K562 (cell line): ENCODE data around the gene IGSF23. TPM values are rescaled to one million over a fixed set of nuclear protein-coding genes. Genes with fewer than 3 reads are reported as not detected.
A peak's percentile ranks its signal among the peaks of the same experiment; 100 is the strongest.

Source experiments
- CAMTA2 ChIP-seq: fragments of 250-450 bp; sonication (Bioruptor Pico); conservative IDR thresholded peaks from 2 replicates; pipeline ENCODE4 v1.5.1; 2022
- CBFA2T3 ChIP-seq: fragments of 450-650 bp; IDR thresholded peaks from 2 replicates; pipeline ENCODE4 v1.6.1; 2017
- ERF ChIP-seq: fragments of 450-650 bp; formaldehyde crosslinking; IDR thresholded peaks from 2 replicates; pipeline ENCODE4 v1.4.0; 2020; ENCODE audit warnings: mild to moderate bottlenecking, mixed read lengths
- EZH2 ChIP-seq: IDR thresholded peaks from 2 replicates; pipeline ENCODE4 v1.6.1; 2012; ENCODE audit warnings: low read depth, mild to moderate bottlenecking, inconsistent platforms, low read length, borderline replicate concordance
- FOXA1 ChIP-seq: fragments of 450-650 bp; IDR thresholded peaks from 2 replicates; pipeline ENCODE4 v1.6.1; 2016; ENCODE audit warnings: mild to moderate bottlenecking, borderline replicate concordance
- FOXP1 ChIP-seq: sonication (generic); formaldehyde crosslinking; IDR thresholded peaks from 2 replicates; pipeline ENCODE4 v1.8.0; 2022; ENCODE audit warnings: mild to moderate bottlenecking, missing genetic modification reagents
- LARP7 ChIP-seq: fragments of 450-650 bp; IDR thresholded peaks from 2 replicates; pipeline ENCODE4 v1.6.1; 2016
- MAFK ChIP-seq: IDR thresholded peaks from 2 replicates; pipeline ENCODE4 v1.6.1; 2011; ENCODE audit warnings: low read length, improper control_type of control experiment
- RBM25 ChIP-seq: fragments of 200-400 bp; formaldehyde crosslinking; IDR thresholded peaks from 2 replicates; pipeline ENCODE4 v1.6.1; 2018; ENCODE audit warnings: low read length, low read depth, moderate library complexity; ENCODE audit not compliant: severe bottlenecking
- RBM34 ChIP-seq: fragments of 200-400 bp; formaldehyde crosslinking; IDR thresholded peaks from 2 replicates; pipeline ENCODE4 v1.6.1; 2018; ENCODE audit warnings: low read length, borderline replicate concordance; ENCODE audit not compliant: insufficient read depth
- RBM39 ChIP-seq: fragments of 200-400 bp; formaldehyde crosslinking; optimal IDR thresholded peaks from 2 replicates; pipeline ENCODE3; 2018; ENCODE audit warnings: low read depth, low read length
- SMAD1 ChIP-seq: fragments of 150-350 bp; IDR thresholded peaks from 2 replicates; pipeline ENCODE4 v1.6.1; 2014; ENCODE audit warnings: low read length, low read depth; ENCODE audit not compliant: partially characterized antibody
- SMAD4 ChIP-seq: fragments of 250-450 bp; sonication (Bioruptor Pico); conservative IDR thresholded peaks from 2 replicates; pipeline ENCODE4 v1.8.0; 2021; ENCODE audit warnings: inconsistent platforms, mild to moderate bottlenecking, moderate library complexity
- SREBF1 ChIP-seq: fragments of 150-350 bp; IDR thresholded peaks from 2 replicates; pipeline ENCODE4 v1.6.1; 2014; ENCODE audit warnings: antibody characterized with exemption, low read depth, low read length, borderline replicate concordance
- ZNF395 ChIP-seq: fragments of 200-800 bp; sonication (Bioruptor generic); IDR thresholded peaks from 2 replicates; pipeline ENCODE4 v1.6.1; 2017; ENCODE audit warnings: missing genetic modification characterization, missing compliant biosample characterization
- ZNF507 ChIP-seq: conservative IDR thresholded peaks from 2 replicates; pipeline ENCODE4 v1.6.1; 2017; ENCODE audit warnings: missing genetic modification characterization, missing compliant biosample characterization
- ZNF76 ChIP-seq: fragments of 250-450 bp; sonication (Bioruptor Pico); IDR thresholded peaks from 2 replicates; pipeline ENCODE4 v1.4.0; 2020; ENCODE audit warnings: mild to moderate bottlenecking, moderate library complexity, borderline replicate concordance
- polyA plus RNA-seq, 8 experiments: library from polyadenylated mRNA; depleted of rRNA in 4 of 8; stranded (reverse) in 5 of 8; unstranded in 3 of 8; fragments of >200 nt; fragmentation: Nextera tagmentation in 2 of 8; fragmentation: Illumina TruSeq in 1 of 8; extraction: Ambion mirVana in 2 of 8; extraction: Trizol in 1 of 8; gene quantifications; 2 replicates each; pipeline versions ENCODE4 v1.2.1 to v1.2.3, GENCODE V29; 2011 to 2014; ENCODE audit warnings: inconsistent platforms in 1 of 8, missing spikeins in 1 of 8
- total RNA-seq, 7 experiments: library from RNA; depleted of rRNA in 6 of 7; stranded (reverse); fragments of >200 nt in 6 of 7; fragmentation: Illumina TruSeq in 2 of 7; extraction: Trizol in 2 of 7; gene quantifications; 2 replicates each; pipeline versions ENCODE4 v1.2.1 to v1.2.3, GENCODE V29; 2011 to 2021; ENCODE audit warnings: low replicate concordance in 1 of 7
- TF ChIP-seq, protein P1 (sequence below): fragments of 250-450 bp; sonication (Bioruptor Pico); IDR thresholded peaks from 2 replicates; pipeline ENCODE4 v1.4.0; 2020
- TF ChIP-seq, protein P2 (sequence below): fragments of 450-650 bp; IDR thresholded peaks from 2 replicates; pipeline ENCODE4 v1.6.1; 2016; ENCODE audit warnings: missing biosample characterization, missing genetic modification characterization
- TF ChIP-seq, protein P3 (sequence below): sonication (generic); formaldehyde crosslinking; IDR thresholded peaks from 2 replicates; pipeline ENCODE4 v1.8.0; 2023; ENCODE audit warnings: mild to moderate bottlenecking, missing genetic modification reagents
- TF ChIP-seq, protein P4 (sequence below): fragments of 450-650 bp; conservative IDR thresholded peaks from 2 replicates; pipeline ENCODE4 v1.6.1; 2016; ENCODE audit warnings: missing genetic modification characterization, low read depth, mild to moderate bottlenecking, control low read depth, missing compliant biosample characterization

The IGSF23 gene
- total and polyA plus RNA-seq, 9 of the 15 experiments (the other 6 are each of a cell fraction or from before 2014, with no cell fraction given): not detected

DNA sequence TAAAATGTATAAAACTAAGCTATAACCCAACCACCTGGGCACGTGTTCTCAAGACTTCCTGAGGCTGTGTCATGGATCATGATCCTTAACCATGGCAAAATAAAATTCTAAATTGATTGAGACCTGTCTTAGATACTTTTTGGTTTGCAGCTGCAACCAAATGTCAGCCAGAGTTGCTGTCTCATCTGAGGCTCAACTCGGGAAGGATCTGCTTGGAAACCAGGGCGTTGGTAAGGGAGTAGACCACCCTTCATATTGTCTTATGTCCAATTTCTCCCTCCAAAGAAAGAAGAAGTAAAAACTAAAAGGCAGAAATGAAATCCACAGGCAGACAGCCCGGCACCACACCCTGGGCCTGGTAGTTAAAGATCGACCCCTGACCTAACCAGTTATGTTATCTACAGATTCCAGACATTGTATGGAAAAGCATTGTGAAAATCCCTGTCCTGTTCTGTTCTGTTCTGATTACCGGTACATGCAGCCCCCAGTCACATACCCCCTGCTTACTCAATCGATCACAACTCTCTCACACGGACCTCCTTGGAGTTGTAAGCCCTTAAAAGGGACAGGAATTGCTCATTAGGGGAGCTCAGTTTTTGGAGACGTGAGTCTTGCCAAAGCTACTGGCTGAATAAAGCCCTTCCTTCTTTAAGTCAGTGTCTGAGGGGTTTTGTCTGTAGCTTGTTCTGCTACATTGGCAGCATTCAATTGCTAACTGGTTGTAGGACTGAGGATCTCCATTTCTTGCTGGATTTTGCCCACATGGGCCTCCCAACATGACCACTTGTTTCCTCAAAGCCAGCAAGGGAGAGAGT is 22.9 kb upstream of the IGSF23 start (continued):
- TF ChIP-seq ZNF395 (CRISPR knock-in tag) (peak; percentile 51; the same call in 1 of the 2 replicates), FOXP1 (CRISPR knock-in tag) (no peak), SMAD1 (no peak), ERF (no peak), SMAD4 (CRISPR knock-in tag) (peak; percentile 96), RBM34 (no peak), ZNF76 (CRISPR knock-in tag) (no peak), CAMTA2 (CRISPR knock-in tag) (no peak), RBM39 (no peak), FOXA1 (no peak), SREBF1 (no peak), MAFK (no peak), RBM25 (no peak), CBFA2T3 (peak; percentile 94), LARP7 (no peak), EZH2 (no peak; the same call in 1 of the 2 replicates), ZNF507 (tag) (no peak)
- TF ChIP-seq, protein P1, sequence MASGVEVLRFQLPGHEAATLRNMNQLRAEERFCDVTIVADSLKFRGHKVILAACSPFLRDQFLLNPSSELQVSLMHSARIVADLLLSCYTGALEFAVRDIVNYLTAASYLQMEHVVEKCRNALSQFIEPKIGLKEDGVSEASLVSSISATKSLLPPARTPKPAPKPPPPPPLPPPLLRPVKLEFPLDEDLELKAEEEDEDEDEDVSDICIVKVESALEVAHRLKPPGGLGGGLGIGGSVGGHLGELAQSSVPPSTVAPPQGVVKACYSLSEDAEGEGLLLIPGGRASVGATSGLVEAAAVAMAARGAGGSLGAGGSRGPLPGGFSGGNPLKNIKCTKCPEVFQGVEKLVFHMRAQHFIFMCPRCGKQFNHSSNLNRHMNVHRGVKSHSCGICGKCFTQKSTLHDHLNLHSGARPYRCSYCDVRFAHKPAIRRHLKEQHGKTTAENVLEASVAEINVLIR: 0 out of 2 replicates have a peak, but pooled peaks have one; percentile 5
- TF ChIP-seq, protein P2, sequence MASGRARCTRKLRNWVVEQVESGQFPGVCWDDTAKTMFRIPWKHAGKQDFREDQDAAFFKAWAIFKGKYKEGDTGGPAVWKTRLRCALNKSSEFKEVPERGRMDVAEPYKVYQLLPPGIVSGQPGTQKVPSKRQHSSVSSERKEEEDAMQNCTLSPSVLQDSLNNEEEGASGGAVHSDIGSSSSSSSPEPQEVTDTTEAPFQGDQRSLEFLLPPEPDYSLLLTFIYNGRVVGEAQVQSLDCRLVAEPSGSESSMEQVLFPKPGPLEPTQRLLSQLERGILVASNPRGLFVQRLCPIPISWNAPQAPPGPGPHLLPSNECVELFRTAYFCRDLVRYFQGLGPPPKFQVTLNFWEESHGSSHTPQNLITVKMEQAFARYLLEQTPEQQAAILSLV: no peak
- TF ChIP-seq, protein P3, sequence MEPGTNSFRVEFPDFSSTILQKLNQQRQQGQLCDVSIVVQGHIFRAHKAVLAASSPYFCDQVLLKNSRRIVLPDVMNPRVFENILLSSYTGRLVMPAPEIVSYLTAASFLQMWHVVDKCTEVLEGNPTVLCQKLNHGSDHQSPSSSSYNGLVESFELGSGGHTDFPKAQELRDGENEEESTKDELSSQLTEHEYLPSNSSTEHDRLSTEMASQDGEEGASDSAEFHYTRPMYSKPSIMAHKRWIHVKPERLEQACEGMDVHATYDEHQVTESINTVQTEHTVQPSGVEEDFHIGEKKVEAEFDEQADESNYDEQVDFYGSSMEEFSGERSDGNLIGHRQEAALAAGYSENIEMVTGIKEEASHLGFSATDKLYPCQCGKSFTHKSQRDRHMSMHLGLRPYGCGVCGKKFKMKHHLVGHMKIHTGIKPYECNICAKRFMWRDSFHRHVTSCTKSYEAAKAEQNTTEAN: no peak
- TF ChIP-seq, protein P4, sequence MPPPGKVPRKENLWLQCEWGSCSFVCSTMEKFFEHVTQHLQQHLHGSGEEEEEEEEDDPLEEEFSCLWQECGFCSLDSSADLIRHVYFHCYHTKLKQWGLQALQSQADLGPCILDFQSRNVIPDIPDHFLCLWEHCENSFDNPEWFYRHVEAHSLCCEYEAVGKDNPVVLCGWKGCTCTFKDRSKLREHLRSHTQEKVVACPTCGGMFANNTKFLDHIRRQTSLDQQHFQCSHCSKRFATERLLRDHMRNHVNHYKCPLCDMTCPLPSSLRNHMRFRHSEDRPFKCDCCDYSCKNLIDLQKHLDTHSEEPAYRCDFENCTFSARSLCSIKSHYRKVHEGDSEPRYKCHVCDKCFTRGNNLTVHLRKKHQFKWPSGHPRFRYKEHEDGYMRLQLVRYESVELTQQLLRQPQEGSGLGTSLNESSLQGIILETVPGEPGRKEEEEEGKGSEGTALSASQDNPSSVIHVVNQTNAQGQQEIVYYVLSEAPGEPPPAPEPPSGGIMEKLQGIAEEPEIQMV: no peak
